ENCODE measurements around the gene NPAS3.

The NPAS3 gene

GRCh38 chr14:33555710-33556350 lies 617.2 kb downstream of the NPAS3 start:
- no peak for DNase-seq (ENCODE audit: low read depth in 2 of 2)

DNA sequence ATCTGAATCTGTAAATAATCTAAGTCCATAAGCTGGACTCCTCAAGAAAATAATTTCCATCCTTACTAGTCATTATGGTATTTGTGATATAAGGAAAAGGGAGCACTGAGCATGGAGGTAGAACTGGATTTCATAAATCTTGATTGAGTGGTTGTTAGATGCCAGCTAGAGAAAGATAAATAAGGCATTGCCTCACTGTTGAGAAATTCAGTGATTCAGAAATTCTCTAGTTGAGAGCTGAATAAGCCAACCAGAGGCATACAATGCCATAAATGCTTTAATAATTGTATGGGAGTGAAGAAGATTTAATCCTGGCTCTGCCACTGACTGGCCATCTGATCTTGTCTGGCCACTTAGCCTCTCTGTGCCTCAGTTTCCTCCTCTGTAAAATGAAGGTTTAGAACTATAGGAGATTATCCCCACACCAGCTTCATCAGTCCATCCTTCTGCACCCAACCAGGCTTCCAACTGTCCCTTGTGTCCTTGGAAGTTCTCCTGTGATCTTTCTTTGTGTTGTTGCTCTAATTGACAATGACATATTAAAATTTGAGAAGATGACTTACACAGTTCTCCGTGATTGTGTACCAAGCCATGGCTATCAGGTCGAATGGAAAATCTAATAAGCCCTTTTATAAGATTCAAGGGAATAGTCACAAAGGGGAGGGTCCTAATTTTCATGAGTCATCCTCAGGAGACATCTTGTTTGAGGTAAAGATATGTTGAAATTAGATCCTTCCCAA lies 617.9 kb downstream of the NPAS3 start:
- DNase-seq (ENCODE audit: low read depth in 2 of 2), result no peak

GRCh38 chr14:33560718-33561431 lies 622.2 kb downstream of the NPAS3 start:
- no peak for DNase-seq (ENCODE audit: low read depth in 2 of 2)

GRCh38 chr14:33561488-33562175 lies 623.0 kb downstream of the NPAS3 start:
- DNase-seq (ENCODE audit: low read depth in 2 of 2), result no peak

DNA sequence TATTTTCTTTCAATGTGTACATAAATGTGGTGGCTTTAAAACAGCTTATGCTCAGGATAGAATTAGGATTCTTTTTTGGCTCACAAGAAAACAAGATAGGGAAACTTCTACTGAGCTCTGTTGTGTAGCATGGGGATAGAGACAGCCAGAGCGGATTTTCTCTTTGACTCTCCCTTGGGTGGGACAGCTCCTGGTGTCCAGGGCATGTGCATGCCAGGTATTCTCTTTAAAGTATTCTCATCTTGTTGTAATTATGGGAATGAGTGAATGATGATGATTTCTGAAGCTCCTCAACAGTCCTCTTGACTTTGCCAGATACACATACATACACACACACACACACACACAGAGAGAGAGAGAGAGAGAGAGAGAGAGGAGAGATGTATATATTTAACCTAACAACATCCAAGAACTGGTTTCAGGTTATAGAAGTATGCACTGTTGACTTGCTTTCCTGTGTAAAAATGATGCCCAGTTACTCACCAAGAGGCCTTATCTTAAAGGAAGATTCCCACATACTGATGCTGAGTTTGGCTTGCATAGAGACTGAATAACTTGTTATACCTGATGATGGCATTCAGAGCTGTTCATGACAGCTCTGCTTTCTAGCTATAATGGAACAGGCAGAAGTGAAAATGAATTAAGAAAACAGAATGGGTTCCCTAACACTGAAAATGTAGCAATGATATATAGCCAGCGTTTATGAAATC lies 624.7 kb downstream of the NPAS3 start:
- no peak for DNase-seq (ENCODE audit: low read depth in 2 of 2)

DNA sequence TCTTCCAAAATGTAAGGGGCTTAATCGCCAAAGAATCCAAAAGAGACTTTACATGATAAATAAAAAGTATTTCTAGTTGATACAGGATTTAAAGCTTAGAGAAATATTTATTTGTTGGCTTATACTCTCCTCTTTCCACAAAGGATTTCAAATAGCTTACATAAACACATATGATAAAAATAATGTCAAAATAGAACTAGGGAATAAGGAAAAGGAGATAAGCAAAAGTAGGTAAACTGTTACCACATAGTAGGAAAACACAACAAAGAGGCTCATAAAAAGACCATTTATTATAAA lies 625.2 kb downstream of the NPAS3 start:
- DNase-seq (ENCODE audit: low read depth in 2 of 2), result no peak

GRCh38 chr14:33564774-33565630 lies 626.3 kb downstream of the NPAS3 start:
- DNase-seq (ENCODE audit: low read depth in 2 of 2), result no peak

DNA sequence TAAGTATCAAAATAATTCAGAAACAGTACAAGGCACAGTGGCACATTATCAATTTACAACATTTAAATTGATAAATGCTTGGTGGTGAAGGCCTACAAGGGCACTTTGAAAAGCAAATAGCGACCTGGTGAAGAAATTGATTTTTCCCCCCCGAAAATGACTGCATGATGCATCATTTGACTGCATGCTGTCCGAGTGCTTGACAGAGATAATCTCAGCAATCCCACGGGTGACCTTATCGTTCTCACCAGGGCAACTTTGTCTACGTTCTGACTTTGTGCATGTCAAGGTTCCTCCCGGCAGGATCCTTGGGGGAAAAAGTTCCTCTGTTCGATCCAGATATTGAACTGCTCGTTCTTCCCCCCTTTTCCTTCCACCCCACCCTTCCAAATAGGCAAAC lies 627.4 kb downstream of the NPAS3 start:
- DNase-seq (ENCODE audit: low read depth in 2 of 2), result no peak

GRCh38 chr14:33567023-33567728 lies 628.5 kb downstream of the NPAS3 start:
- no peak for DNase-seq (ENCODE audit: low read depth in 2 of 2)

- no peak for DNase-seq (ENCODE audit: low read depth in 2 of 2)
These were observed 629.1 kb downstream of the NPAS3 start for GRCh38 chr14:33567731-33568130.

GRCh38 chr14:33568935-33569579 lies 630.4 kb downstream of the NPAS3 start:
- no peak for DNase-seq (ENCODE audit: low read depth in 2 of 2)

DNA sequence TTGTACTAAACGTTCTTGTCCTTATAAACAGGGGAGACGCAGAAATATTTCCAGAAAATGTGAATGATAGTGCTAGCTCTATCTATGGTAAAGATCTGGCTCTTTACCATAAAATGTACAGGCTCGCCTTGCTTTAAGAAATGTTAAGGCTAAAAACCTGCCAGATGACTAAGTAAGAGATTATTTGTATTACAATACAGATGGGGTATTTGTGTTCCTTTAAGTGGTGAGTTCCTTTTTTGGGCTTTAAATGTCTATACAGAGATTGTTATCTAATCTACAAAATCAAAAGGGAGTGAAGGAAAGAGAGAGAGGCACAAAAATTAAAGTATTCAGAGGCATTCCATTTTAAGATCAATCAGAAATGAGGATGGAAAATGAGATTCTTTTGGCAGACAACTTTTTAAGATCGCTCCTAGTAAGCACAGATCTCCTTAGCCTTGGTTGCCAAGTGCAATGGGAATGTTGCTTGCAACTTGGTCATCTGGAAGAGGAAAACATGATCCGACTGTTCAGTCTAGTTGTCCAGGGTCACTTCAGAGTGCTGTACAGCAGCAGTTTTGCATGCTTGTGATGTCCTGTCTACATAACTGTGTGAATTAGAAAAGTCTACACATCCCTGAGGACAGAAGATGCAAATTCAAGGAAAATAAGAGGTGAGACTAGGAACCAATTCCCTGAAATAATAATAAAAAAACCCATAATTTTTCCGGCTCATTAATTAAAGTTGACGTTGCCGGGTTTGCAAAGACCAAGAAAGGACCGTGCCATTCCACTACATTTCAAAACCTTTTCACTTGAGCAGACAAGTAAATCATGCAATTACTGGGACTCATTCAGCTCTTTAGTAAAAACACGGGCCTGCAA lies 631.4 kb downstream of the NPAS3 start:
- no peak for DNase-seq (ENCODE audit: low read depth in 2 of 2)

- DNase-seq (ENCODE audit: low read depth in 2 of 2), result no peak
These were observed 632.1 kb downstream of the NPAS3 start for GRCh38 chr14:33570694-33571310.

- no peak for DNase-seq (ENCODE audit: low read depth in 2 of 2)
These were observed 634.7 kb downstream of the NPAS3 start for GRCh38 chr14:33573301-33573880.

GRCh38 chr14:33576014-33576413 lies 637.3 kb downstream of the NPAS3 start:
- DNase-seq (ENCODE audit: low read depth in 2 of 2), result no peak

GRCh38 chr14:33578461-33579216 lies 640.0 kb downstream of the NPAS3 start:
- no peak for DNase-seq (ENCODE audit: low read depth in 2 of 2)

DNA sequence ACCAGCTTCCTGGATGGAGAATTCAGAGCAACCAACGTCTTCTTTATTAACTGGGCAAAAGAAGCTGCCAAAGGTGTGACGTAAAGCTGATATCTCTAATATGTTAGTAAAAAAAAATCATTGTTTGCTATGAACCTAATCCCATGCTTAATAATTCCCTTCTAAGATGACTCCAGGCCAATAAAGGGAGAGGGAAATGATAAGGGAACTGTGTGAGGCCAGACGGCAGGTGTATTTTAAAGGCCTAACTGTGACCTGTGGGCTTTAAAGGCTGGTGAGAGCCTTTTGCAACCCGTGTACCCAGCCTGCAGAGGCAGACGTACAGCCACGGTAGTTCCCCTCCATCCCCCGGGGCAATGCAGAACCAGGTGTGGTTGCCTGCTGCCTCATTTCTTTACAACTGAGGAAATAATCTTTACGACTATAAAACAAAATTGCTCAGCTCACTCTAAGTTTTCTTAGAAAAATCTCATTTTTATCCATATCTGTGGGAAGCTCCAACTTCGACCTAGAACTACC lies 641.6 kb downstream of the NPAS3 start:
- no peak for DNase-seq (ENCODE audit: low read depth in 2 of 2)

Measured in stimulated activated CD8-positive, alpha-beta memory T cell treated with anti-CD3 and anti-CD28 coated beads, Interleukin-2, amount 100 ng/mL, for 48 hours (primary cell).